Mammary epithelial cell (primary cell): ENCODE measurements around the gene SLC25A30.
"Not testable (repeated sequence)": the region's sequence is repeated elsewhere in the genome, so short reads cannot be mapped to it uniquely, and the experiment has no call there.

ENCODE experiments used
- EZH2 ChIP-seq: IDR thresholded peaks from 2 replicates; pipeline ENCODE4 v1.6.1; 2012; ENCODE audit warnings: low read length, inconsistent platforms, borderline replicate concordance
- TF ChIP-seq, protein P1 (sequence below), 2 donors: IDR thresholded peaks in 1 of 2; conservative IDR thresholded peaks in 1 of 2; 2 replicates each; pipeline ENCODE4 v1.5.1; 2011 to 2012; ENCODE audit warnings: inconsistent platforms in 2 of 2, low read length in 2 of 2, mild to moderate bottlenecking in 2 of 2, control low read depth in 1 of 2, low read depth in 1 of 2; ENCODE audit not compliant: insufficient read depth in 1 of 2; ENCODE audit errors: extremely low read depth in 1 of 2

DNA sequence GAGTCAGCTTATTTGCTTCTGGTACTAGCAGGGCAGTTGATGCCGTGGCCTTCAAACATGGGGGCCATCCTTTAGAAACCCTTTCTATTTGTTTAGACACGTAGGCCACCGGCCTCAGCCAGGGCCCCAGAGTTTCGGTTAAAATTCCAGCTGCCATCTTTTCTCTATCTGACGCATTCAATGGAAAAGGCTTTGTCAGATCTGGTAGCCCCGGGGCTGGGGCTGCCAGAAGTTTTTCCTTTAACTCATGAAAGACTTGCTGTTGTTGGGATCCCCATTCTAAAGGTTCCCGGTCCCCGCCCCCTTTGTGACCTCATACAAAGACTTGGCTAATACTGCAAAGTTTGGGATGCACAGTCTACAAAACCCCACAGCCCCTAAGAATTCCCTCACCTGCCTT is 41.5 kb downstream of the SLC25A30 start:
- TF ChIP-seq, protein P1, sequence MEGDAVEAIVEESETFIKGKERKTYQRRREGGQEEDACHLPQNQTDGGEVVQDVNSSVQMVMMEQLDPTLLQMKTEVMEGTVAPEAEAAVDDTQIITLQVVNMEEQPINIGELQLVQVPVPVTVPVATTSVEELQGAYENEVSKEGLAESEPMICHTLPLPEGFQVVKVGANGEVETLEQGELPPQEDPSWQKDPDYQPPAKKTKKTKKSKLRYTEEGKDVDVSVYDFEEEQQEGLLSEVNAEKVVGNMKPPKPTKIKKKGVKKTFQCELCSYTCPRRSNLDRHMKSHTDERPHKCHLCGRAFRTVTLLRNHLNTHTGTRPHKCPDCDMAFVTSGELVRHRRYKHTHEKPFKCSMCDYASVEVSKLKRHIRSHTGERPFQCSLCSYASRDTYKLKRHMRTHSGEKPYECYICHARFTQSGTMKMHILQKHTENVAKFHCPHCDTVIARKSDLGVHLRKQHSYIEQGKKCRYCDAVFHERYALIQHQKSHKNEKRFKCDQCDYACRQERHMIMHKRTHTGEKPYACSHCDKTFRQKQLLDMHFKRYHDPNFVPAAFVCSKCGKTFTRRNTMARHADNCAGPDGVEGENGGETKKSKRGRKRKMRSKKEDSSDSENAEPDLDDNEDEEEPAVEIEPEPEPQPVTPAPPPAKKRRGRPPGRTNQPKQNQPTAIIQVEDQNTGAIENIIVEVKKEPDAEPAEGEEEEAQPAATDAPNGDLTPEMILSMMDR (conservative IDR thresholded peaks at IDR 0.05 in 1 of 2, IDR thresholded peaks at IDR 0.05 in 1 of 2; ENCODE audit: extremely low read depth in 1 of 2, insufficient read depth in 1 of 2, low read depth in 1 of 2, low read length in 2 of 2): not testable (repeated sequence)
- not testable (repeated sequence) for TF ChIP-seq EZH2
